Renal cortex interstitium (tissue), 11 donors: ENCODE measurements around the gene RABGAP1L. TPM values are rescaled to one million over a fixed set of nuclear protein-coding genes. Genes with fewer than 3 reads are reported as not detected.

Experiments
- DNase-seq, 11 donors: peaks; one replicate each; pipeline ENCODE4 v3.0.0-alpha.2; 2013; ENCODE audit warnings: low read depth in 9 of 11, low spot score in 4 of 11; ENCODE audit errors: extremely low read depth in 1 of 11
- polyA plus RNA-seq, 3 donors: library from polyadenylated mRNA; unstranded; fragments of 120-200 nt; gene quantifications; one replicate each; pipeline ENCODE4 v1.2.1, GENCODE V29; 2013; ENCODE audit not compliant: insufficient read length in 3 of 3

RABGAP1L gene
- polyA plus RNA-seq, 3 donors: 25.2 to 31.2 (median 30.0) TPM

GRCh38 chr1:174946031-174946430 lies 786.7 kb downstream of the RABGAP1L start:
- DNase-seq: no peak

GRCh38 chr1:174949061-174949460 lies 789.7 kb downstream of the RABGAP1L start:
- DNase-seq: no peak

DNA sequence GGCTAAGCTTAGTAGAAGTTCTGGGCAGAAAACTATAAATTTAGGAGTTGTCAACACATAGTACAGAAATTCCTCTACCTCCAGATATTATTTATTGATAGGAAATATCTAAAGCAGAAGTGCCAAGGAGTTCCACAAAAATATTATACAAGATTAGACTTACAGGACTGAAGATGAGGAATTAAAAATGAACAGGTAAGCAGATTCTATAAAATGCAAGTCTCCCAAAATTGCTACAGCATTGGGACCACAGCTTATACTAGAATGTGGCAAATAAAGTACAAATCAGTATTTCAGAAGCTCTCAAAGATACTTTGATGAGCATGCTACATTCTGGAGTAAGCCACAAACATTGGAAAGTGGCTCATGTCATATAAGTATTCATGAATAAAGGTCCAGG lies 790.3 kb downstream of the RABGAP1L start:
- DNase-seq: no peak

GRCh38 chr1:174953285-174954072 lies 794.2 kb downstream of the RABGAP1L start:
- no peak for DNase-seq

DNA sequence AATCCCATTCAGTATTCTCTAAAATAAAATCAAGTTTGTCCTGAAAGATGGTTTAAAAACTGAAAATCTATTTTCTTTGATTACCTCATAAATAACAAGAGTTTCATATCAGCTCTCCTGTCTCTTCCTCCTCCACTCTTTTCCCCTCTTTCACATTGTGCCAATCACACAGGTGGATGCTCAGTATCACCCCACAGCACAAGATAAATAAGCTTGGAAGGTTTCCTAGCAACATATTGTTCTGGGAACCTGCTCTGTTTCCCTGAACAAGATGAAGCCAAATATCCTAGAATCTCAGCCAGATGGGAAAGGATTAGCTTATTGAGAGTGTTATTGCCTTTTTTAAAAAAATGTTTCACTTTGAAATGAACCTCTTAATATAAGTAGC lies 794.7 kb downstream of the RABGAP1L start:
- no peak for DNase-seq

GRCh38 chr1:174954671-174955669 lies 795.6 kb downstream of the RABGAP1L start:
- DNase-seq: no peak

GRCh38 chr1:174956086-174956485 lies 796.8 kb downstream of the RABGAP1L start:
- no peak for DNase-seq

DNA sequence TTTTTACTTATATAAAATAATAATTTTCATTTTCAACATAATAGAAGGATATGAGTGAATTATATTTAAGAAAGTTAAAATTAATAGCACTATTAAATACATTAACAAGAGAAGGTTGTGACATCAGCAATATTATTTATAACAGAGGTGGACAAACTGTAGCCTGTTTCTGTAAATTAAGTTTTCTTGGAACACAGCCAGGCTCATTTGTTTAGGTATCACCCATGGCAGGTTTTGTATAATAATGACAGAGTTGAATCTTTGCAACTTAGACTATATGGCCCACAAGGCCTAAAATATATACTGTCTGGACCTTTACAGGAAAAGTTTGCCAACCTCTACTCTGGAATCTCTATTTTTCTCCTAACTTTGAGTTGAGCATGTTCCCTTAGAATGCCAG lies 797.7 kb downstream of the RABGAP1L start:
- DNase-seq: no peak

- DNase-seq: no peak
Observed at GRCh38 chr1:174957829-174958228, 798.5 kb downstream of the RABGAP1L start.

- DNase-seq: no peak
Observed at GRCh38 chr1:174958396-174958795, 799.1 kb downstream of the RABGAP1L start.

DNA sequence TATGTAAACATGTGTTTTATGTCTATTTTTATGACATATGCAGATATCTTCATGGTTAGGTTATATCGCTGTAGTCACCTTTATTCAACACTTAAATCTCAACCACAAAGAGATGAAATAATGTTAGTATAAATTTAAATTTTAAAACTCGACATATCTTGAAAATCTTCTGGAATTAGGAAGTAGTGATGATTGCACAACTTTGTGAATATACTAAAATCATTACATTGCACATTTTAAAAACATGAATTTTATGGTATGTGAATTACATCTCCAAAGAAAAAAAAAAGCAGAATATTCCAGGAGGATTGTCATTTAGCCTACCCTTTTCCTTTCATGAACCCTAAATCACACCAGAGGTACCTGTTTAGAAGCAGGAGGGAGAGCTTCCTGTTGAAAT lies 801.0 kb downstream of the RABGAP1L start:
- no peak for DNase-seq

DNA sequence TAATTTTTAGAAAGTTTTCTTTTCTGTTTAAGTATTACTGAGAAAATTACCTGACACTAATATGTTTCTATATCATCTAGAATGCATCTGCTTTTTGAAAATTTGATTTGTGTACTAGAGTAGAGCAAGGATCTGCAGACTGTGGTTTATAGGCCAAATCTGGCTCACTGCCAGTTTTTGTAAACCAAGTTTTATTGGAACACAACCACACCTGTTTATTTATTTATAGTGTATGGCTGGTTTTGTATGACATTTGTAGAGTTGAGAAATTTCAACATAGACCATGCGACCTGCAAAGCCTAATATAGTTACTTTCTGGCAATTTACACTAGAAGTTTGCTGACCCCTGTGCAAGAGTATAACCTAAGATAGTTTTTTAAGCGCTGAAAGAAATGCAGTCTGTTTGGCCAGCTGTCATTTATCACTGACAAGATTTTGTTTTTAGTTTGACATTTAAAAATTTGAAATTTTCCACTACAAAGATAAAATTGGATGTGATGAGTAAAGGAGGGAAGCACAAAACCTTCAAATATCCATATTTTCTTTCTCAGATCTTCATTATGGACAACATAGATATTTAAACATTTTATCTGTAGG lies 804.3 kb downstream of the RABGAP1L start:
- no peak for DNase-seq

DNA sequence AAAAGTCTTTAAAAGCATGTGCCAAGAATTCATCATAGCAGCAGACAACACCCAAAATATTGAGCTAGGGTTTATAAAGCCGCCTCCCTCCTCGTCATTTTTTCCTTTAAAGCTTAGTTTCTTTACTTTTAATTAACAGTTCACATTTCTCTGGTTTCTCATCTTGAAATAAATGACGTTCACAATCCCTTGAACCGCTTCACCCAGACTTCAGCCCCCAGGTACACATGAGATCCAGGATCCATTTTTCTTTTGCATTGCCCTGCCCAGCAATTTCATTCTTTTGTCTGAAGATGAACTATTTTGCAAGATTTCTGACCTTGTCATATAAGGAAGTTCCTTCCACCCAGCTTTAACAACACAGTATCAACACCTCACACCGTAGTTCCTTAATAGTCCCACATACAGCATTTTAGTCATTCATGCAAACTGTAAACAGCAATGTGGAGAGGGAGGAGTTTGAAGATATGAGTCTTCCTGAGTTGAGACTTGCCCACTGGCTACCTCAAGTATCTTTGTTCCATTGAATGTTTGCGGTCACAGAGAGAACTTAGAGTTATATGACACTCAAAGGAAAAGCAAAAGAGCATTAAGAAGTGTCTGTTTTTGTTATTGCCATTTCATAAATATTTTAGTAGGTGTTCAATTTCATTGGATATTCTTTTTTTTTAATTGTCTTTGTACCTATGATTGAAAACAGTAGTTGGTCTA lies 805.1 kb downstream of the RABGAP1L start:
- no peak for DNase-seq

DNA sequence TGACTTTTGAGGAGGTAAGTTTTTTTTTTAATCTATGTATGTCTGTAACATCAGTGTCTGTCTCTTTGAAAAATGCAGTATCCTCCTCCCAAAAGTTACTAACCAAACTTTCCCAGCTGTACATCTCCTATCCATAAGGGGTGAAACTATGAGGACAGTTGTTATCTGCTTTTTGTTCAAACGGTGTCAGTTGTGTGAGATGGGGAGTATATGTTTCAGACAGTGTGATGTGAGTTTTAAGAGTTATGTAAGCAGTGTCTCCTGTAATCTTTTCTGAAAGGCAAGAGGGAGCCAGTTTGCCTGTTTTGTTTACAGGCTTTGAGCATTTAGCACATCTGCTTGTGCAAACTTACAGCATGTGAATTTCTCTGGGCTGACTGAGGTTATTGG lies 805.6 kb downstream of the RABGAP1L start:
- DNase-seq: no peak

GRCh38 chr1:174965362-174966007 lies 806.2 kb downstream of the RABGAP1L start:
- no peak for DNase-seq

GRCh38 chr1:174966008-174966572 lies 806.8 kb downstream of the RABGAP1L start:
- DNase-seq: peak in 1 of 11 donors; percentile 43

- DNase-seq: no peak
Observed at GRCh38 chr1:174967845-174968705, 808.8 kb downstream of the RABGAP1L start.
